SK-N-SH treated with all-trans-retinoic acid at 6 μM for 48 hours (cell line): ENCODE results near the gene UCHL5.

ENCODE experiments used
- BACH2 ChIP-seq: fragments of 250-450 bp; sonication (Bioruptor Pico); IDR thresholded peaks from 2 replicates; pipeline ENCODE4 v1.9.0; 2021; ENCODE audit warnings: mild to moderate bottlenecking, borderline replicate concordance
- CSDC2 ChIP-seq: fragments of 250-450 bp; sonication (Bioruptor Pico); IDR thresholded peaks from 2 replicates; pipeline ENCODE4 v1.5.0; 2020; ENCODE audit warnings: mild to moderate bottlenecking, moderate library complexity
- CSRNP3 ChIP-seq: fragments of 250-450 bp; sonication (Bioruptor Pico); IDR thresholded peaks from 2 replicates; pipeline ENCODE4 v1.5.1; 2021; ENCODE audit warnings: mild to moderate bottlenecking, moderate library complexity
- ISL1 ChIP-seq: fragments of 250-450 bp; sonication (Bioruptor Pico); IDR thresholded peaks from 2 replicates; pipeline ENCODE4 v2.1.2; 2022; ENCODE audit warnings: mild to moderate bottlenecking, moderate library complexity
- OSR1 ChIP-seq: fragments of 250-450 bp; sonication (Bioruptor Pico); IDR thresholded peaks from 2 replicates; pipeline ENCODE4 v1.8.0; 2022; ENCODE audit warnings: moderate library complexity, mild to moderate bottlenecking, inconsistent platforms
- POU6F1 ChIP-seq: fragments of 250-450 bp; sonication (Bioruptor Pico); IDR thresholded peaks from 2 replicates; pipeline ENCODE4 v1.8.0; 2021; ENCODE audit warnings: low read depth, mild to moderate bottlenecking, moderate library complexity, borderline replicate concordance
- RARB ChIP-seq: fragments of 250-450 bp; sonication (Bioruptor Pico); IDR thresholded peaks from 2 replicates; pipeline ENCODE4 v1.8.0; 2021; ENCODE audit warnings: mild to moderate bottlenecking, moderate library complexity
- SNAI2 ChIP-seq: fragments of 250-450 bp; sonication (Bioruptor Pico); IDR thresholded peaks from 2 replicates; pipeline ENCODE4 v1.5.0; 2020; ENCODE audit warnings: mild to moderate bottlenecking, moderate library complexity
- TOX ChIP-seq: fragments of 250-450 bp; sonication (Bioruptor Pico); IDR thresholded peaks from 2 replicates; pipeline ENCODE4 v1.8.0; 2021; ENCODE audit warnings: mild to moderate bottlenecking, moderate library complexity, borderline replicate concordance
- TSHZ2 ChIP-seq: fragments of 250-450 bp; sonication (Bioruptor Pico); IDR thresholded peaks from 2 replicates; pipeline ENCODE4 v1.5.0; 2020; ENCODE audit warnings: mild to moderate bottlenecking, moderate library complexity
- ZC3H10 ChIP-seq: fragments of 250-450 bp; sonication (Bioruptor Pico); IDR thresholded peaks from 2 replicates; pipeline ENCODE4 v1.5.1; 2021; ENCODE audit warnings: mild to moderate bottlenecking, moderate library complexity
- ZFP30 ChIP-seq: fragments of 450-650 bp; formaldehyde crosslinking; IDR thresholded peaks from 2 replicates; pipeline ENCODE4 v1.5.0; 2022; ENCODE audit warnings: mild to moderate bottlenecking, moderate library complexity
- ZNF565 ChIP-seq: fragments of 450-650 bp; formaldehyde crosslinking; conservative IDR thresholded peaks from 2 replicates; pipeline ENCODE4 v1.5.0; 2020; ENCODE audit warnings: low read depth, mild to moderate bottlenecking, moderate library complexity
- TF ChIP-seq, protein P1 (sequence below): fragments of 250-450 bp; sonication (Bioruptor Pico); IDR thresholded peaks from 2 replicates; pipeline ENCODE4 v1.8.0; 2020; ENCODE audit warnings: mild to moderate bottlenecking, moderate library complexity, borderline replicate concordance

DNA sequence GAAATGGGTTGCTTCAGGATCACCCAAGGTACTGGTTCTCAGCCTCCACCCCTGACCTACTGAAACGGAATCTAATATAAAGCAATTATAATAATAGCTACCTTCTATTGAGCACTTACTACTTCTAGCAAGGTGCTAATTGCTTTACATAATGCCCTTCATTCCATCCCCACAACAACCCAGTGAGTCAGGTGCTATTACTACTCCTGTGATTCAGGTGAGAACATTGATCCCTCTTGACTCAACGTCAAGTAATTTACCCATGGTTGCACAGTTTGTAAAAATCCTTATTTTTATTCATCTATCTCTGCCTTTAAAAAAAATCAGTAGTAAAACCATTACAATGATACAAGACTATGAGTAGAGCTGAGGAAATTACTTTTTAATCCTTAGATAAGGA, 85.2 kb downstream of the UCHL5 start:
- TF ChIP-seq BACH2 (CRISPR knock-in tag), result no peak
- TF ChIP-seq, protein P1, sequence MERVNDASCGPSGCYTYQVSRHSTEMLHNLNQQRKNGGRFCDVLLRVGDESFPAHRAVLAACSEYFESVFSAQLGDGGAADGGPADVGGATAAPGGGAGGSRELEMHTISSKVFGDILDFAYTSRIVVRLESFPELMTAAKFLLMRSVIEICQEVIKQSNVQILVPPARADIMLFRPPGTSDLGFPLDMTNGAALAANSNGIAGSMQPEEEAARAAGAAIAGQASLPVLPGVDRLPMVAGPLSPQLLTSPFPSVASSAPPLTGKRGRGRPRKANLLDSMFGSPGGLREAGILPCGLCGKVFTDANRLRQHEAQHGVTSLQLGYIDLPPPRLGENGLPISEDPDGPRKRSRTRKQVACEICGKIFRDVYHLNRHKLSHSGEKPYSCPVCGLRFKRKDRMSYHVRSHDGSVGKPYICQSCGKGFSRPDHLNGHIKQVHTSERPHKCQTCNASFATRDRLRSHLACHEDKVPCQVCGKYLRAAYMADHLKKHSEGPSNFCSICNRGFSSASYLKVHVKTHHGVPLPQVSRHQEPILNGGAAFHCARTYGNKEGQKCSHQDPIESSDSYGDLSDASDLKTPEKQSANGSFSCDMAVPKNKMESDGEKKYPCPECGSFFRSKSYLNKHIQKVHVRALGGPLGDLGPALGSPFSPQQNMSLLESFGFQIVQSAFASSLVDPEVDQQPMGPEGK (CRISPR knock-in tag), result no peak
- no peak for TF ChIP-seq ZNF565
- no peak for TF ChIP-seq CSDC2 (CRISPR knock-in tag)
- TF ChIP-seq CSRNP3 (CRISPR knock-in tag), result no peak
- no peak for TF ChIP-seq SNAI2
- TF ChIP-seq ISL1, result no peak
- no peak for TF ChIP-seq ZFP30 (CRISPR knock-in tag)
- no peak for TF ChIP-seq TOX (CRISPR knock-in tag)
- TF ChIP-seq OSR1 (CRISPR knock-in tag), result no peak
- no peak for TF ChIP-seq RARB
- TF ChIP-seq ZC3H10 (CRISPR knock-in tag), result no peak
- TF ChIP-seq TSHZ2, result no peak
- no peak for TF ChIP-seq POU6F1 (CRISPR knock-in tag)
